GM20000 (cell line): ENCODE measurements around the gene ANKRD40.

Source experiments
- DNase-seq: peaks from one replicate; pipeline ENCODE4 v3.0.0; 2012; ENCODE audit warnings: low spot score
- TF ChIP-seq, protein P1 (sequence below): IDR thresholded peaks from 2 replicates; pipeline ENCODE4 v1.5.1; 2012; ENCODE audit warnings: mild to moderate bottlenecking, control low read depth; ENCODE audit errors: extremely low read depth, missing control alignments

The ANKRD40 gene

DNA sequence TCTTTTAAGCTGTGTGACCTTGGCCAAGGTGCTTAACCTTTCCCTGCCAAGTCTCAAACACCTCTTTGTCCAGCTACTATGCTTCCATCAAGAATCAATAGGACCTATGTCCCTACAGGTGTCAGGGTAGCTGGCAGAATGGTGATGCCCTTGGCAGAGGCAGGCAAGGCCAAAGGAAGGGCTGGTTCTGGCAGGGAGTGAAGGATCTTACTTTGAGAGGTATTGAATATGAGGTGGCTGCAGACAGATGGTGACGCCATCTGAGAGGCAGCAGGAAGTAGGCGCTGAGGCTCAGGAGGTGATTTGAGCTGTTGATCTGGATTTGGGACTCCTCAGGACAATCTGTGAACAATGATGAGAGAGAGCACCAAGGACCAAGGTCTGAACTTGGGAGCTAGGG, 60.5 kb downstream of the ANKRD40 start:
- DNase-seq = no peak
- TF ChIP-seq, protein P1, sequence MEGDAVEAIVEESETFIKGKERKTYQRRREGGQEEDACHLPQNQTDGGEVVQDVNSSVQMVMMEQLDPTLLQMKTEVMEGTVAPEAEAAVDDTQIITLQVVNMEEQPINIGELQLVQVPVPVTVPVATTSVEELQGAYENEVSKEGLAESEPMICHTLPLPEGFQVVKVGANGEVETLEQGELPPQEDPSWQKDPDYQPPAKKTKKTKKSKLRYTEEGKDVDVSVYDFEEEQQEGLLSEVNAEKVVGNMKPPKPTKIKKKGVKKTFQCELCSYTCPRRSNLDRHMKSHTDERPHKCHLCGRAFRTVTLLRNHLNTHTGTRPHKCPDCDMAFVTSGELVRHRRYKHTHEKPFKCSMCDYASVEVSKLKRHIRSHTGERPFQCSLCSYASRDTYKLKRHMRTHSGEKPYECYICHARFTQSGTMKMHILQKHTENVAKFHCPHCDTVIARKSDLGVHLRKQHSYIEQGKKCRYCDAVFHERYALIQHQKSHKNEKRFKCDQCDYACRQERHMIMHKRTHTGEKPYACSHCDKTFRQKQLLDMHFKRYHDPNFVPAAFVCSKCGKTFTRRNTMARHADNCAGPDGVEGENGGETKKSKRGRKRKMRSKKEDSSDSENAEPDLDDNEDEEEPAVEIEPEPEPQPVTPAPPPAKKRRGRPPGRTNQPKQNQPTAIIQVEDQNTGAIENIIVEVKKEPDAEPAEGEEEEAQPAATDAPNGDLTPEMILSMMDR = no peak

DNA sequence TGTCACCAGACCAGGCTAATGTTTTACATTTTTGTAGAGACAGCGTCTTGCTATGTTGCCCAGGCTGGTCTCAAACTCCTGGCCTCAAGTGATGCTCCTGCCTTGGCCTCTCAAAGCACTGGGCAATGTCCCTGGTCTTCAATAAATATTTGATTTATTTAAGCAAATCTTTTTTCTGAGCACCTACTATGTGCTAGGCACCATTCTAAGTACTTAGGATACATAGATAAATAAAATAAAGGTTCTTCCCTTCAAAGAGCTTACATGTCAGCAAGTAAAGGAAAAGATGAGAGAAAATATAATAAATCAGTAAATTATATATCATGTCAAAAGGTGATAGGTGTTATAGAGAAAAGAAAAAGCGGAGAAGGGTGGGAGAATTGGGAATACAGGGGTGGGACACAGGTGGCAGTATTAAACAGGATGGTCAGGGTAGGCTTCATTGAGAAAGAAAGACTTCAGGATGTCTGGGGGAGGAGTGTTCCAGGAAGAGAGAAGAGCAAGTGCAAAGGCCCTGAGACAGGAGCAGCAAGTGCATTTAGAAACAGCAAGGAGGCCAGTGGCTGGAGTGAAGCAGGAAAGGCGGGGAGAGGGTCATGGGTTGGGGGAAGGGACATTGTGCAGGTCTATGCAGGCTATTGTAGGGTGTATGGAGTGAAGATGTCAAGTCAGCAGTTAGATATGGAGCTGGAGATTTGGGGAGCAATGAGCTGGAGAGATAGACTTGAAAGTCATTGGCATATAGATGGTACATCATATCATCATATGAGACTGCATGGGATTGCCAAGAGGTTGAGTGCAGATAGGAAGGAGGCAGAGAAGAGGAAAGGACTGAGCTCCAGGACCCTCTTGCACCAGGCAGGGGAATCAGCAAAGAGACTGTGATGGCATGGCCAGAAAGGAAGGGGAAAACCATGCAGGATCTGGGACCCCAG, 61.7 kb downstream of the ANKRD40 start:
- TF ChIP-seq, protein P1 = no peak
- no peak for DNase-seq
